GM12801 (cell line): Measurements from ENCODE around the gene THAP11.

Source experiments
- CTCF ChIP-seq: IDR thresholded peaks from one replicate; pipeline ENCODE4 v1.5.1; 2011; ENCODE audit warnings: control low read depth; ENCODE audit not compliant: insufficient read length; ENCODE audit errors: extremely low read depth

THAP11 gene

GRCh38 chr16:67841816-67842508 lies at the start of gene THAP11:
THAP11 (plus strand) TSS chr16:67842320; CDS start chr16:67842555, 235 bp downstream.
- peak; percentile 60 for TF ChIP-seq CTCF

- TF ChIP-seq CTCF = no peak
Observed at GRCh38 chr16:67796099-67796718, 45.9 kb upstream of the THAP11 start.

GRCh38 chr16:67800338-67800926 lies 41.7 kb upstream of the THAP11 start:
- TF ChIP-seq CTCF = no peak

- TF ChIP-seq CTCF = no peak
Observed at GRCh38 chr16:67801241-67801640, 40.9 kb upstream of the THAP11 start.

DNA sequence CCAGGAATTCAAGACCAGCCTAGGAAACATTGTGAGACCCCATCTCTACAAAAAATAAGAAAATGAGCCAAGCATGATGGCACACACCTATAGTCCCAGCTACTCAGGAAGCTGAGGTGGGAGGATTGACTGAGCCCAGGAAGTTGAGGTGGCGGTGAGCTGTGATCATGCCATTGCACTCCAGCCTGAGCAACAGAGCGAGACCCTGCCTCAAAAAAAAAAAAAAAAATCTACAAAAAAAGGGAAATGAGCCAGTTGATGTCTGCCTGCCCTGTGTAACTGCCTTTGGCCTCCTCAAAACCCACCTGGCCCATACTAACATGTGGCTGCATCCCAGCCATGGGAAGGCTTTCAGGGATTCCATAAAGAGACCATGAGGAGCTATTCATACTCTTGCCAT lies 40.2 kb upstream of the THAP11 start:
- TF ChIP-seq CTCF = no peak

GRCh38 chr16:67803894-67804293 lies 38.2 kb upstream of the THAP11 start:
- no peak for TF ChIP-seq CTCF

DNA sequence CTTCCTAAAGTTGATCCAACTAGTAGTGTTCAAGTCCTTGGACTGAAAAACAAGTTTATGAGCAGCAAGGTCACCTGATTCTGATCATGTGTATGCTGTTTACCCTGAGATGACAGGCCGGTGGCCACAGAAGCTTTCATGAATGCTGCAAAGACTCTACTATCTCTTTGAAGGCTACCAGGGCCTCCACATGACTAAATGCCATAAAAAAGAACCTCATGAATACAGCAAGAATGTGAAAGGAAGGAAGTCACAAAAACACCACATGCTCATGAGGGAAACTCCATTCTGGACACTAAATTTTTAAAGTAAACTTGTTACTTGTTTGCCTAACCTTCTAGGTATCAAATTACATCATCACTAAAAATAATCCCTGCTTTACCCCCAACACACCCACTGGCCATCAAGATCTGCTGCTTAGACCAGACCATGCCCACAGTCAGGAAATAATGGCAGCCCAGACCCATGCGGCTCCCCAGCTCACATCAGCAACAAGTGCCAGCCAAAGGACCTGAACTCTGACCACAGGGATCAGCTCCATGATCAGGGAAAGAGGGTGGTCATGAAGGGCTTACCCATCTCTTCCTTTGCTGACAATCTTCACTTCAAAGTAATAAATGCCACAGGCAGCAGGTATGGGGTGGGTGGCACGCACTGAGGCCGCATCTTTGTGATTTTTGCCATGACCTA lies 37.1 kb upstream of the THAP11 start:
- TF ChIP-seq CTCF = no peak
